Right ventricle myocardium inferior (tissue), 1 donor: ENCODE data around the gene MKS1. TPM values are rescaled to one million over a fixed set of nuclear protein-coding genes. Genes with fewer than 3 reads are reported as not detected.

Experiments used
- ATAC-seq: fragments of 200-7000 bp; cut with Tn5 transposase; one replicate; pipeline ENCODE4 v1.9.1; 2020; ENCODE audit warnings: mild to moderate bottlenecking, moderate library complexity
- DNase-seq: peaks from one replicate; pipeline ENCODE4 v3.0.0; 2021; ENCODE audit errors: missing footprints
- intact Hi-C: fragments of 100-400 bp; cut with DNase I; formaldehyde crosslinking; loops from one replicate; pipeline ENCODE4 v1.11.0; 2022
- total RNA-seq: library from RNA; stranded (reverse); fragmentation: NEBNext Ultra II Directional; extraction: Animal tissue kit (Norgen Biotek cat#: 25700); gene quantifications from one replicate; pipeline ENCODE4 v1.2.1, GENCODE V29; 2021
- donor health status: DM: no; HTN: yes; CAD: no; lungs with severe emphysema.

MKS1 gene
- total RNA-seq, 1 donor from 2014 or later = 7.7 TPM

GRCh38 chr17:58183514-58183913, 35.5 kb downstream of the MKS1 start:
- no peak for ATAC-seq
- no peak for DNase-seq
- intact Hi-C loops = no loop called here

GRCh38 chr17:58181796-58182195, 37.3 kb downstream of the MKS1 start:
- no peak for DNase-seq
- intact Hi-C loops = no loop called here
- no peak for ATAC-seq

- intact Hi-C loops = no loop called here
- ATAC-seq (no peak), DNase-seq (no peak)
Measured at GRCh38 chr17:58176200-58176599, 42.9 kb downstream of the MKS1 start.

- no peak for DNase-seq
- no peak for ATAC-seq
- intact Hi-C loops = no loop called here
Measured at GRCh38 chr17:58174871-58175270, 44.2 kb downstream of the MKS1 start.

GRCh38 chr17:58172369-58173071, 46.5 kb downstream of the MKS1 start:
- ATAC-seq = no peak
- no peak for DNase-seq
- intact Hi-C loops = no loop called here

- no peak for ATAC-seq
- DNase-seq = no peak
- intact Hi-C loops = no loop called here
Measured at GRCh38 chr17:58170622-58171021, 48.4 kb downstream of the MKS1 start.

- intact Hi-C loops = no loop called here
Measured at GRCh38 chr17:58166682-58167081, 52.4 kb downstream of the MKS1 start, which contains the start of gene OR4D2. Gene OR4D2, plus strand, starts transcription at chr17:58166982. Its CDS starts 2,674 bp downstream, at chr17:58169656.

GRCh38 chr17:58165981-58166380, 53.1 kb downstream of the MKS1 start:
- DNase-seq = no peak
- intact Hi-C loops = no loop called here

More at GRCh38 chr17:58166682-58167081, 52.4 kb downstream of the MKS1 start, which contains the start of gene OR4D2:
- no peak for ATAC-seq
- no peak for DNase-seq

GRCh38 chr17:58161566-58161965, 57.5 kb downstream of the MKS1 start:
- ATAC-seq (no peak), DNase-seq (no peak)

More at GRCh38 chr17:58165981-58166380, 53.1 kb downstream of the MKS1 start:
- no peak for ATAC-seq

GRCh38 chr17:58158181-58158580, 60.9 kb downstream of the MKS1 start:
- DNase-seq (no peak), ATAC-seq (no peak)

More at GRCh38 chr17:58161566-58161965, 57.5 kb downstream of the MKS1 start:
- intact Hi-C loops = no loop called here

GRCh38 chr17:58156839-58157803, 61.9 kb downstream of the MKS1 start:
- peak; percentile 73 for ATAC-seq
- no peak for DNase-seq
- intact Hi-C loops = no loop called here

More at GRCh38 chr17:58158181-58158580, 60.9 kb downstream of the MKS1 start:
- intact Hi-C loops = no loop called here

Other genes starting within 250 kb of the MKS1 start
- gene VEZF1, start 231.0 kb downstream of the MKS1 start, total RNA-seq = 74.2 TPM
- 92.8 TPM for gene SRSF1, start 212.0 kb downstream of the MKS1 start, total RNA-seq
- 81.4 TPM for gene DYNLL2, start 135.8 kb downstream of the MKS1 start, total RNA-seq
- not detected for gene OR4D1, start 70.9 kb downstream of the MKS1 start, total RNA-seq
- gene OR4D2, start 52.3 kb downstream of the MKS1 start, total RNA-seq = not detected
- gene EPX, start 26.5 kb downstream of the MKS1 start, total RNA-seq = not detected
- gene LPO, start 19.3 kb upstream of the MKS1 start, total RNA-seq = not detected
- gene MPO, start 61.7 kb upstream of the MKS1 start, total RNA-seq = 0.08 TPM
- gene TSPOAP1, start 109.5 kb upstream of the MKS1 start, total RNA-seq = 12.1 TPM
- 58.2 TPM for gene SUPT4H1, start 132.9 kb upstream of the MKS1 start, total RNA-seq
- 4.4 TPM for gene RNF43, start 198.3 kb upstream of the MKS1 start, total RNA-seq